Activated T-helper 9 cell treated with anti-CD3 and anti-CD28 coated beads, Interleukin-2, amount 50 U/mL, for 16 hours (primary cell): ENCODE results near the gene RGS10.

ENCODE experiments used
- DNase-seq: peaks from one replicate; pipeline ENCODE4 v3.0.0-alpha.2; 2020; ENCODE audit warnings: low read depth

The RGS10 gene

GRCh38 chr10:119518176-119518575 is 24.3 kb downstream of the RGS10 start:
- DNase-seq, result no peak

- DNase-seq, result no peak
These were observed 25.0 kb downstream of the RGS10 start for GRCh38 chr10:119517235-119518141.

- DNase-seq, result peak; percentile 41
These were observed 25.9 kb downstream of the RGS10 start for GRCh38 chr10:119516381-119517234.

- DNase-seq, result no peak
These were observed 26.9 kb downstream of the RGS10 start for GRCh38 chr10:119515511-119516045.

- DNase-seq, result no peak
These were observed 27.7 kb downstream of the RGS10 start for GRCh38 chr10:119514819-119515218.

- no peak for DNase-seq
These were observed 30.5 kb downstream of the RGS10 start for GRCh38 chr10:119511828-119512515.

GRCh38 chr10:119509909-119510451 is 32.5 kb downstream of the RGS10 start:
- DNase-seq, result no peak

- no peak for DNase-seq
These were observed 35.4 kb downstream of the RGS10 start for GRCh38 chr10:119507115-119507514.

- DNase-seq, result no peak
These were observed 36.8 kb downstream of the RGS10 start for GRCh38 chr10:119505588-119506315.

- DNase-seq, result no peak
These were observed 37.4 kb downstream of the RGS10 start for GRCh38 chr10:119505131-119505551.

GRCh38 chr10:119504651-119505050 is 37.9 kb downstream of the RGS10 start:
- no peak for DNase-seq

- DNase-seq, result no peak
These were observed 38.7 kb downstream of the RGS10 start for GRCh38 chr10:119503821-119504220.

- DNase-seq, result no peak
These were observed 39.8 kb downstream of the RGS10 start for GRCh38 chr10:119502618-119503155.

GRCh38 chr10:119502209-119502608 is 40.3 kb downstream of the RGS10 start:
- DNase-seq, result peak; percentile 53

- DNase-seq, result no peak
These were observed 40.8 kb downstream of the RGS10 start for GRCh38 chr10:119501690-119502089.

- no peak for DNase-seq
These were observed 41.7 kb downstream of the RGS10 start for GRCh38 chr10:119500821-119501220.

GRCh38 chr10:119500123-119500795 is 42.3 kb downstream of the RGS10 start:
- DNase-seq, result no peak

- no peak for DNase-seq
These were observed 42.9 kb downstream of the RGS10 start for GRCh38 chr10:119499677-119500002.

GRCh38 chr10:119498889-119499676 is 43.4 kb downstream of the RGS10 start:
- no peak for DNase-seq
